ENCODE results near the gene PACSIN2.

DNA sequence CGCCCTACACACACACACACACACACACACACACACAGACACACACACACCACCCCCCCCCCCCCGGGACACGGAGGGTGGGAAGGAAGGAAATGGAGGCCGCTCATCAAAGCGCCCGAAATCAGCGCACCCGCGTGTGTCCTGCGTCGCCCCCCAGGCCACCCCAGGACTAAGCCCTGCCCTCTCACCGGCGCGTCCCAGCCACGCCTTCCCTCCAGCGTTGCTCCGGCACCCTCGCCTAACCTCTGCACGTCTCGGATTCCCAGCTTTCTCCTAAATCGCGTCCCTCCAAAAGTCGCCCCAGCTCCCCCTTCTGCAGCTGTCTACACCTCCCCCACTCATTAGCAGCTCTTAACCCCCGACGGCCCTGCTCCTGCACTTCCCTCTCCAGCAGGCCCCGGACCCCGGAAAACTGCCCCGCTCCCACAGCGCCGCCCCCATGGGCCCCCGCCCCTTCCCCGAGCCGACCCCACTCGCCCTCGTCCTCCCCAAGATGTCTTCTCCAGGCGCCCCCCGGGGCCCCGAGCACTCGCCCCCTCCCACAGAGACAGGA lies 557 bp downstream of the PACSIN2 start:
- TF ChIP-seq, protein P1, sequence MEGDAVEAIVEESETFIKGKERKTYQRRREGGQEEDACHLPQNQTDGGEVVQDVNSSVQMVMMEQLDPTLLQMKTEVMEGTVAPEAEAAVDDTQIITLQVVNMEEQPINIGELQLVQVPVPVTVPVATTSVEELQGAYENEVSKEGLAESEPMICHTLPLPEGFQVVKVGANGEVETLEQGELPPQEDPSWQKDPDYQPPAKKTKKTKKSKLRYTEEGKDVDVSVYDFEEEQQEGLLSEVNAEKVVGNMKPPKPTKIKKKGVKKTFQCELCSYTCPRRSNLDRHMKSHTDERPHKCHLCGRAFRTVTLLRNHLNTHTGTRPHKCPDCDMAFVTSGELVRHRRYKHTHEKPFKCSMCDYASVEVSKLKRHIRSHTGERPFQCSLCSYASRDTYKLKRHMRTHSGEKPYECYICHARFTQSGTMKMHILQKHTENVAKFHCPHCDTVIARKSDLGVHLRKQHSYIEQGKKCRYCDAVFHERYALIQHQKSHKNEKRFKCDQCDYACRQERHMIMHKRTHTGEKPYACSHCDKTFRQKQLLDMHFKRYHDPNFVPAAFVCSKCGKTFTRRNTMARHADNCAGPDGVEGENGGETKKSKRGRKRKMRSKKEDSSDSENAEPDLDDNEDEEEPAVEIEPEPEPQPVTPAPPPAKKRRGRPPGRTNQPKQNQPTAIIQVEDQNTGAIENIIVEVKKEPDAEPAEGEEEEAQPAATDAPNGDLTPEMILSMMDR (IDR thresholded peaks at IDR 0.05): no peak
- TF ChIP-seq POLR2AphosphoS5 (IDR thresholded peaks at IDR 0.05; ENCODE audit: insufficient read depth in 1 of 2, low read depth in 1 of 2): no peak
- no peak for TF ChIP-seq POLR2A (IDR thresholded peaks at IDR 0.05)
